Transverse colon (tissue), 4 donors: ENCODE measurements around the gene MYZAP. TPM values are rescaled to one million over a fixed set of nuclear protein-coding genes. Genes with fewer than 3 reads are reported as not detected.
A peak's percentile ranks its signal among the peaks of the same experiment; 100 is the strongest.

Source experiments
- DNase-seq: peaks from one replicate; pipeline ENCODE4 v3.0.0-alpha.2; 2019
- H3K27ac ChIP-seq, 4 donors: fragments of 200-600 bp; sonication (generic); 2 replicates each; pipeline ENCODE4 v1.5.1; 2016 to 2018; ENCODE audit warnings: inconsistent platforms in 4 of 4
- H3K27me3 ChIP-seq: fragments of 200-600 bp; sonication (generic); 2 replicates; pipeline ENCODE4 v1.5.1; 2017; ENCODE audit warnings: inconsistent platforms
- H3K36me3 ChIP-seq, 4 donors: fragments of 200-600 bp; sonication (generic); 2 replicates each; pipeline ENCODE4 v1.5.1; 2017 to 2019; ENCODE audit warnings: inconsistent platforms in 4 of 4
- H3K4me1 ChIP-seq, 4 donors: fragments of 200-600 bp; sonication (generic); 2 replicates each; pipeline ENCODE4 v1.5.1; 2017 to 2020; ENCODE audit warnings: inconsistent platforms in 4 of 4
- H3K4me3 ChIP-seq, 4 donors: fragments of 200-600 bp; sonication (generic); 1 replicate in 1 of 4; 2 replicates in 3 of 4; pipeline versions ENCODE4 v1.5.1 to v1.6.1; 2017 to 2019; ENCODE audit warnings: inconsistent platforms in 4 of 4
- H3K9me3 ChIP-seq, 2 donors: fragments of 200-600 bp; sonication (generic); 2 replicates each; pipeline ENCODE4 v1.5.1; 2017 to 2019; ENCODE audit warnings: inconsistent platforms in 2 of 2
- CTCF ChIP-seq, 5 experiments: fragments of 200-600 bp in 3 of 5; fragments of 450-650 bp in 2 of 5; sonication (generic) in 3 of 5; IDR thresholded peaks; 1 replicate in 2 of 5; 2 replicates in 3 of 5; pipeline ENCODE4 v1.5.1; 2016 to 2017; ENCODE audit warnings: antibody characterized with exemption in 5 of 5, inconsistent platforms in 3 of 5, mild to moderate bottlenecking in 2 of 5, moderate library complexity in 1 of 5
- EP300 ChIP-seq: sonication (generic); formaldehyde crosslinking; IDR thresholded peaks from one replicate; pipeline ENCODE4 v1.6.1; 2017; ENCODE audit warnings: antibody characterized with exemption, low read depth
- POLR2A ChIP-seq: fragments of 450-650 bp; IDR thresholded peaks from one replicate; pipeline ENCODE4 v1.6.1; 2016; ENCODE audit warnings: antibody characterized with exemption, mild to moderate bottlenecking, moderate library complexity
- POLR2AphosphoS5 ChIP-seq, 3 donors: sonication (generic); formaldehyde crosslinking; IDR thresholded peaks; one replicate each; pipeline ENCODE4 v1.6.1; 2016; ENCODE audit warnings: antibody characterized with exemption in 3 of 3
- WGBS, 2 donors: methylation state at CpG; one replicate each; pipeline ENCODE4 v1.1.5; 2018; ENCODE audit warnings: low coverage in 1 of 2; 5-methylcytosine and 5-hydroxymethylcytosine counted together
- in situ Hi-C, 4 donors: fragments of 200-750 bp; cut with MboI; loops; one replicate each; pipeline versions ENCODE4 v1.15.0 to v1.15.1; 2017; ENCODE audit warnings: low sequenced_read_pairs in 3 of 4, low pct_ligation_motif_present in 1 of 4, low pct_unique_long_range_greater_than_20kb in 1 of 4
- intact Hi-C: fragments of 100-400 bp; cut with DNase I; formaldehyde crosslinking; loops from one replicate; pipeline ENCODE4 v1.15.1; 2023; ENCODE audit warnings: low total_unique reads
- total RNA-seq, 4 donors: library from RNA; depleted of rRNA; stranded (reverse); fragments of >200 nt; gene quantifications; one replicate each; pipeline ENCODE4 v1.1.0, GENCODE V29; 2016

The MYZAP gene
- total RNA-seq, 4 donors from 2014 or later, result 1.00 to 24.3 (median 10.7) TPM

DNA sequence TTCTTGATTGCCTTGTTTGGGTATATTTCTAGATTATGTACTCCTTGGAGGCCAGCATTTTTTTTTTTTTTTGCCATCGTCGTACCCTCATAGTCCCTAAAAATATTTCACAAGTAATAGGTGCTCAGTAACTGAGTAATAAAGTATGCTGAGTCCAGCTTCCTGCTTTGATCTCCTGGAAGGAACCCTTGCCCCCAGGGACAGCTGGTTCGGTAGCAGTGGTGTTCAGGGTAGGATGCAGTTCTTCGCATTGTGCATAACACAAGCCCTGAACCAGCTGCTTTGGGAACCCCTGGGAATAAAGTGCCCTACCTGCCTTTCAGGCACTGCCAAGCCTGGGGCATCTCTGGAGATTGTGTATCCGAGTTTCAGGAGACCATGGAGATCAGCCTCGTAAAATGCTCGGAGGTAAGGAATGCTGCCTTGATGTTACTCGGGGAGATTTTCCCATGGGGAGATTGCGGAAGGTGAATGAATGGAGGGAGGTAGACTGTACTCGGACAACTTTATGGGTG, 7.6 kb downstream of the MYZAP start:
- H3K27me3 ChIP-seq, result no peaks in the 10 kb centered on the region
- H3K4me3 ChIP-seq, result no peak overlapping the region
- TF ChIP-seq POLR2A, result no peak
- TF ChIP-seq CTCF (IDR thresholded peaks at IDR 0.05), result no peak
- TF ChIP-seq POLR2AphosphoS5 (IDR thresholded peaks at IDR 0.05), result peak in 1 of 3 donors; percentile 16
- no peak for DNase-seq
- H3K27ac ChIP-seq, result peak overlapping the region in 3 of 4 donors; percentile 4 to 22 (median 18)
- intact Hi-C loops, result no loop called here
- in situ Hi-C loops, result no loop called here
- H3K9me3 ChIP-seq, result no peaks in the 10 kb centered on the region
- 65 to 68% methylated on average over 6 to 10 of the region's 10 CpGs for WGBS, 2 donors
- peaks cover 9 to 40% (median 19%) of the 10 kb centered on the region in 4 donors for H3K4me1 ChIP-seq
- H3K36me3 ChIP-seq, result no peaks in the 10 kb centered on the region

GRCh38 chr15:57600197-57600596, 8.5 kb downstream of the MYZAP start:
- DNase-seq, result no peak
- Histone ChIP-seq H3K4me1 (peaks cover 8 to 32% (median 12%) of the 10 kb centered on the region in 4 donors), H3K27ac (no peak overlapping the region), H3K9me3 (no peaks in the 10 kb centered on the region), H3K27me3 (no peaks in the 10 kb centered on the region), H3K4me3 (no peak overlapping the region), H3K36me3 (no peaks in the 10 kb centered on the region)
- intact Hi-C loops (no loop called here), in situ Hi-C loops (no loop called here)
- WGBS, 2 donors, result 25 to 60% methylated on average over 1 of the region's 1 CpG
- TF ChIP-seq EP300 (no peak), POLR2A (no peak), POLR2AphosphoS5 (IDR thresholded peaks at IDR 0.05) (no peak), CTCF (IDR thresholded peaks at IDR 0.05) (no peak)

- intact Hi-C loops (no loop called here), in situ Hi-C loops (no loop called here)
- Histone ChIP-seq H3K36me3 (no peaks in the 10 kb centered on the region), H3K27me3 (no peaks in the 10 kb centered on the region), H3K4me3 (no peak overlapping the region), H3K9me3 (no peaks in the 10 kb centered on the region), H3K27ac (no peak overlapping the region), H3K4me1 (peaks cover 7 to 35% (median 20%) of the 10 kb centered on the region in 4 donors)
- TF ChIP-seq CTCF (IDR thresholded peaks at IDR 0.05) (no peak), EP300 (no peak), POLR2A (no peak), POLR2AphosphoS5 (IDR thresholded peaks at IDR 0.05) (no peak)
- no peak for DNase-seq
- 60 to 65% methylated on average over 1 to 10 of the region's 10 CpGs for WGBS, 2 donors
Measured at GRCh38 chr15:57604507-57604906, 12.8 kb downstream of the MYZAP start.

DNA sequence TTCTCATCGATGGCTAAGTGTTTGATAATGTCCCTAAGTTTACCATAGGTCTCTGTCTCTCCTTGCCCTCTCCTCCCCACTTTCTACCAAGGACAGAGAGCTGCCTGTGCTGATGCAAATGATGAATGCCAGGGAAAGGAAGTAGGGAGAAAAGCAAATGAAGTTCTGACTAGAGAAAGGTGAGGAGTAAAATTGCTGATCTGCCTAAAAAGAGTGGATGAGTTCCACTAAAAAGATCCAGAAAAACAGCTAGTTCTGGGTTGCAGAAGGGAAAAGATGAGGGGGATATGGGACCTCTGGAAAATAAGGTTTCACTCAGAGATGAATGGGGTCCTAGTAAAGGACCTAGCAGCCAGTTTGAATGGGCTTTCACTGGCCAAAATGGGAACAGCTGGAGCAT, 13.8 kb downstream of the MYZAP start:
- no peak overlapping the region for H3K27ac ChIP-seq
- peaks cover 15 to 36% (median 28%) of the 10 kb centered on the region in 4 donors for H3K4me1 ChIP-seq
- H3K4me3 ChIP-seq, result no peak overlapping the region
- no peak for DNase-seq
- no peaks in the 10 kb centered on the region for H3K36me3 ChIP-seq
- in situ Hi-C loops, result no loop called here
- no peaks in the 10 kb centered on the region for H3K9me3 ChIP-seq
- intact Hi-C loops, result no loop called here
- 66 to 80% methylated on average over 1 of the region's 1 CpG for WGBS, 2 donors
- no peaks in the 10 kb centered on the region for H3K27me3 ChIP-seq
- TF ChIP-seq POLR2A, result no peak
- TF ChIP-seq POLR2AphosphoS5 (IDR thresholded peaks at IDR 0.05), result no peak
- TF ChIP-seq EP300, result no peak
- TF ChIP-seq CTCF (IDR thresholded peaks at IDR 0.05), result no peak
